ENCODE data around the gene PAPSS2.

DNA sequence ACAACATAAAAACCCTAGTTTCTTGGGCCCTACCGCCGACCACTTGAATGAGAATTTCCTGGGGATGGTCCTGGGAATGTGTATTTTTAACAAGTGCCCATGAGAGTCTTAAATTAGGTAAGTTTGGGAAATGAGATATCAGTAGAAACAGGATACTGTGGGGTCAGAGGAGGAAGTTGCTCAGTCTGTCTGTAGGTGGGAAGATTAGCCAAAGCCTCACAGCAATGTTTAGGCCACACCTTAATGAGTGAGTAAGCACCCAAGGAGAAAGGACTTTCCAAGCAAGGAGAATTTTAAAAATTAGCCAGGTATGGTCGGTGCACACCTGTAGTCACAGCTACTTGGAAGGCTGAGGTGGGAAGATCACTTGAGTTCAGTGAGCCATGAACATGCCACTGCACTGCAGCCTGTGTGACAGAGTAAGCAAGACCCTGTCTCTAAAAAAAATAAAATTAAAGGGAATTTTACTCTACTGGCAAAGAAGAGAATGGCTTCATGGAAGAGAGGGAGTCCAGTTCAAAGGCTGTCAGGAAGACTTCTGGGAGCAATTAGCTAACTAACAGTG lies 31.9 kb downstream of the PAPSS2 start:
- no peak for TF ChIP-seq CTCF (IDR thresholded peaks at IDR 0.05)
- TF ChIP-seq EP300 (IDR thresholded peaks at IDR 0.05), result no peak
- no peak for TF ChIP-seq POLR2A (IDR thresholded peaks at IDR 0.05)
- no peak for TF ChIP-seq POLR2AphosphoS5 (IDR thresholded peaks at IDR 0.05)
